ENCODE results near the gene RARRES2.
A peak's percentile ranks its signal among the peaks of the same experiment; 100 is the strongest.
"Not testable (repeated sequence)": the region's sequence is repeated elsewhere in the genome, so short reads cannot be mapped to it uniquely, and the experiment has no call there.

The RARRES2 gene

DNA sequence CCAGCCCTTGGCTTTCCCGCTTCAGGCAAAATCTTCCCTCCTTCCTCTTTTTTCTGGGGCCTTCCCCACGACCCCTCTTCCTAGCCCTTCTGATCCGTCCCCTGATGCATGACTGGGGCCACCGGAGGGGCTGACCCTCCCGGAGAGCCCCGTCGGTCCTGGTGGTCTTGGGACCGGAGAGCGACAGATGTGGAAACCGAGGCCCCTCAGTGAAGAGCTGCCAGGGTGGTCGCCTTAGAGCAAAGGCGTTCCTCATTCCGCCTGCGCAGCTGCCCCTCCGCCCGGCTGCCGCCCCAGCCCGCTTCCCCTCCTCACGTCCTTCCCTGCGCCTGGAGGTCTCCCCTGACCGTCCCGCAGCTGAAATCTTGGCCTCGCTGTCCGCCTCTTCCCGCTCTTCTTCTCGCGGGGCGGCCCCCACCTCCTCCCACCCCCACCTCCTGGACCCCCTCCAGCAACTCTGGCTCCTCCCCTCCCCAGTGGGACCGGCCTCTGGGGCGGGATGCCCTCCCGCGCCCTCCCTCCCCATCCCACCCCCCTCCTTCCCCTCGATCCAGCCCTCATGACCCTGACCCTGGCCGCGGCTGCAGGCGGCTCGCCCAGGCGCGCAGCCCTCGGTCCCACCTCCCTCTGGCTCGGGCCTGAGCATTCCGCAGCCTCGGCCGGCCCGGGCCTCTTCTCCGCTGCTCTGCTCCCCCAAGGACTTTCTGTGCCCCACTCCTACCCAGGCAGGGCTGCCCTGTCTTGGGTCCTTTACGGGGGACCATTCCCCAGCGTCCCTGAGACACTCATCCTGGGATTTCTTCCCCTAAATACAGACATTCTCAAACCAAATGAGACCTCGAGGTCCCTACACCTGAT is at the start of gene RARRES2:
TSS of gene RARRES2 (minus strand) at position 367 of the 858 bp plus-strand sequence. CDS start 1,020 bp downstream, outside the sequence.
- TF ChIP-seq, protein P1, sequence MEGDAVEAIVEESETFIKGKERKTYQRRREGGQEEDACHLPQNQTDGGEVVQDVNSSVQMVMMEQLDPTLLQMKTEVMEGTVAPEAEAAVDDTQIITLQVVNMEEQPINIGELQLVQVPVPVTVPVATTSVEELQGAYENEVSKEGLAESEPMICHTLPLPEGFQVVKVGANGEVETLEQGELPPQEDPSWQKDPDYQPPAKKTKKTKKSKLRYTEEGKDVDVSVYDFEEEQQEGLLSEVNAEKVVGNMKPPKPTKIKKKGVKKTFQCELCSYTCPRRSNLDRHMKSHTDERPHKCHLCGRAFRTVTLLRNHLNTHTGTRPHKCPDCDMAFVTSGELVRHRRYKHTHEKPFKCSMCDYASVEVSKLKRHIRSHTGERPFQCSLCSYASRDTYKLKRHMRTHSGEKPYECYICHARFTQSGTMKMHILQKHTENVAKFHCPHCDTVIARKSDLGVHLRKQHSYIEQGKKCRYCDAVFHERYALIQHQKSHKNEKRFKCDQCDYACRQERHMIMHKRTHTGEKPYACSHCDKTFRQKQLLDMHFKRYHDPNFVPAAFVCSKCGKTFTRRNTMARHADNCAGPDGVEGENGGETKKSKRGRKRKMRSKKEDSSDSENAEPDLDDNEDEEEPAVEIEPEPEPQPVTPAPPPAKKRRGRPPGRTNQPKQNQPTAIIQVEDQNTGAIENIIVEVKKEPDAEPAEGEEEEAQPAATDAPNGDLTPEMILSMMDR (IDR thresholded peaks at IDR 0.05; ENCODE audit: insufficient read depth, low read length, missing control alignments), result no peak
- ChIA-PET CTCF (no interaction called here), POLR2A (no interaction called here)
- no peak for DNase-seq (ENCODE audit: low read depth, low spot score)
- H3K4me3 ChIP-seq (ENCODE audit: low read depth, low read length), result no peak within 1 kb of the TSS

DNA sequence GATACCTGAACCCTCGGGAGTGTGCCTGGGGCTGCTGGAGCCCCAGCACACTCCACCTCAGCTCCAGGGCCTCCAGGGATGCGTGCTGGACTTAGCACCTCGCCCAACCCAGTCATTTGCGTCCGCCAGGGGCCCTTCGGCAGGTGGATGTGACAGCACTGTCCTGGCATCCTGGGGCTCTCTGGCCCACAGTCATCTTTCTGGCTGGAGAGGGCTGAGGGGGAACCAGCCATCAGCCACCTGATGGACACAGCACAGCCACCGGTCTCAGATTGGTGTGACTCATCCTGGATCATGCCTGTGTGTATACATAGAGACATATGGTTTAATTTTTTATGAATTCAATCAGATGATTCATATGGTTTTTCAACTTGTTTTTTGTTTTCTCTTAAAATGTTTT is 48.8 kb upstream of the RARRES2 start:
- DNase-seq (ENCODE audit: low read depth, low spot score), result no peak
- no peak overlapping the region for H3K4me3 ChIP-seq (ENCODE audit: low read depth, low read length)
- CTCF ChIA-PET, result no interaction called here
- POLR2A ChIA-PET, result no interaction called here
- TF ChIP-seq, protein P1 (IDR thresholded peaks at IDR 0.05; ENCODE audit: insufficient read depth, low read length, missing control alignments), result no peak

DNA sequence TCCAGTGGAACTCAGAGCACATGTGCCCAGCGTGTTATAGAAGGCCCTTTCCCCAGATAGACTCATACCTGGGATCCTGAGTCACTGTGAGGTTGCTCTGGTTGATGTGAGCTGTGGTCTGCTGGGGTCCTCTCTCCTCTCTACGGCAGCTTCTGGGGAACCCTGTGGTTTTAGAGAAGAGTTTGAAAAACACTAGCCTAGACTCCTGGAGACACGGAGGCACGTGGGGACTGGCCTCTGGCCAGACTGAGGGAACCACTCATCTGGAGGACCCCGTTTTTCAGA is 48.0 kb upstream of the RARRES2 start:
- no peak overlapping the region for H3K4me3 ChIP-seq (ENCODE audit: low read depth, low read length)
- CTCF ChIA-PET, result interaction anchor here (1.5 kb wide), 1 partner anchor 19 kb away, joined by 3 read pairs; no protein-coding TSS in a partner anchor
- TF ChIP-seq, protein P1 (IDR thresholded peaks at IDR 0.05; ENCODE audit: insufficient read depth, low read length, missing control alignments), result no peak
- POLR2A ChIA-PET, result no interaction called here
- no peak for DNase-seq (ENCODE audit: low read depth, low spot score)

DNA sequence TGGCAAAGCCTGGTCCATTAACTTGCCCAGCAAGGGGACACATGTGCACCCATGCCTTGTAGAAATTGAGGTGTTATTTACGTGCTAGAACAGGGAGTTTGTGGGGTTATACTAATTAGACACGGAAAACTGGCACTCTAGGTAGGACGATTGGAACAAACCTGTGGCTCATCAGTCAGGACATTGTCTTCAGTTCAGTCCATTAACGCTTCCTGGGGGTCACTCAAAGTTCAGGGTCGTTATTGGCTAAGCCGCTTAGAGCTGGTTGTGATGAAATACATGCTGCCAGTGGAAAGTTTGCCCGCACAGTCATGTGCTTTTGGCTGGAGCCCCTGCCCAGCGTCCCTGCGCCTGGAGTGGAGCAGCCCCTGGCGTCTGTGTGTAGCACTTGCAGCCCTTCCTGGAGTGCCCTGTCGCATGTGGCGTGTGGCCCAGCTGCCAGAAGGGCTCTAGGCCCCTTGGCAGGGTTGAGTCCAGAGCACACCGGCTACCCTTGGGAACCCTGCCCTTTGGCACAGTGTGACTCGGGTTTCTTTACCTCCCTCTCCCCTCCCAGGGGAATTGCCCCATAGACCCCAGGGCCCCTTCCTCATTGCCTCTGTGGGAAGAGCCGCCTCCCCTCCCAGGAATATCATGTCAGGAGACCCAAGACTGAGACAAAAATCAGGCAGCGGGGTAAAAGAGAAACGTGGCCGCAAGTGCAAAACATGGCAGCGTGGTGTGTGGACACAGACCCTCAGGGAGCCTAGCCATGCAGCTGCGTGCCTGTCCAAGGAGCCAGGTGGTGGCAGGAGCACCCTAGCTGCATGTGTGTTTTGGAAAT is 47.5 kb upstream of the RARRES2 start:
- no peak for DNase-seq (ENCODE audit: low read depth, low spot score)
- POLR2A ChIA-PET, result no interaction called here
- CTCF ChIA-PET, result interaction anchor here (0.9 to 1.5 kb wide), 2 partner anchors 11 to 18 kb away, joined by 3 read pairs; no protein-coding TSS in a partner anchor
- H3K4me3 ChIP-seq (ENCODE audit: low read depth, low read length), result no peak overlapping the region
- TF ChIP-seq, protein P1 (IDR thresholded peaks at IDR 0.05; ENCODE audit: insufficient read depth, low read length, missing control alignments), result peak; percentile 34

DNA sequence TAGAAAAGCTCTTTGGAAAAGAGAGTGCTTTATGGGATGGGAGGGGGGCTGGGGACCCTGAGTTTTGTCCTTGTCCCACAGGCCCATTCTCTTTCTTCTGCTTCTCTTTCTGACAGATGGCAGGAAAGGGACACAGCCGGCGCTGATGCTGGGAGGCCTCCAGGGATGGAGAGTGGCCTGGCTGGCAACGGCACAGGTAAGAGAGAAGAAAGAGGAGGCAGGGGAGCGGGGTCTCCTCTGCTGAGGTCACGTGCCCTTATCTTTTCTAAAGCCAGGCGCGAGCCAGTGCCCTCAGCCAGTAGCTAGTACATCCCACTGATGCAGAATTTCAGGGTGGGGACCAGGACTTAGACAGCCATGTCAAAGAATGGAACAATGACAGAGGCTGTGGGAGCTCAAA is 46.9 kb upstream of the RARRES2 start:
- TF ChIP-seq, protein P1 (IDR thresholded peaks at IDR 0.05; ENCODE audit: insufficient read depth, low read length, missing control alignments), result no peak
- no peak for DNase-seq (ENCODE audit: low read depth, low spot score)
- ChIA-PET POLR2A (no interaction called here), CTCF (interaction anchor here (0.9 to 1.5 kb wide), 2 partner anchors 11 to 18 kb away, joined by 3 read pairs; no protein-coding TSS in a partner anchor)
- no peak overlapping the region for H3K4me3 ChIP-seq (ENCODE audit: low read depth, low read length)

DNA sequence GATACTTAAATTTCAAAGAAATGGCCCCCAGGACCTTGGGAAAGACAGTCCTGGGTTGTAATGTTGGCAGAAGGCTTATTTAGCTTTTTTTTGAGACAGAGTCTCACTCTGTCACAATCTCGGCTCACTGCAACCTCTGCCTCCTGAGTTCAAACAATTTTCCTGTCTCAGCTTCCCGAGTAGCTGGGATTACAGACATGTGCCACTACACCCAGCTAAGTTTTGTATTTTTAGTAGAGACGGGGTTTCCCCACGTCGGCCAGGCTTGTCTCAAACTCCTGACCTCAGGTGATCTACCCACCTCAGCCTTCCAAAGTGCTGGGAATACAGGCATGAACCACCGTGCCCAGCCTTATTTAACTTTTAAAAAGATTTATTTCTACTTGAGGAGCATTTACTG is 44.5 kb upstream of the RARRES2 start:
- CTCF ChIA-PET, result interaction anchor here (1.2 to 2.8 kb wide), 3 partner anchors 8 to 20 kb away, joined by 3 to 10 read pairs (median 3); a partner anchor contains a TSS
- DNase-seq (ENCODE audit: low read depth, low spot score); POLR2A ChIA-PET; H3K4me3 ChIP-seq (ENCODE audit: low read depth, low read length): not testable (repeated sequence)

All from AG04449 (cell line).